Thymus (tissue), 11 donors: Measurements from ENCODE around the gene TTL. TPM values are rescaled to one million over a fixed set of nuclear protein-coding genes. Genes with fewer than 3 reads are reported as not detected.

Source experiments
- DNase-seq, 9 donors: peaks; one replicate each; pipeline ENCODE4 v3.0.0-alpha.2; 2013; ENCODE audit warnings: low spot score in 9 of 9, low read depth in 6 of 9, missing footprints in 1 of 9
- H3K27ac ChIP-seq, 2 donors: one replicate each; pipeline ENCODE4 v1.5.1; 2013; ENCODE audit warnings: control low read depth in 1 of 2, low read depth in 1 of 2, low read length in 1 of 2, mild to moderate bottlenecking in 1 of 2, moderate library complexity in 1 of 2
- H3K27me3 ChIP-seq, 2 donors: one replicate each; pipeline ENCODE4 v1.5.1; 2013; ENCODE audit warnings: low read length in 1 of 2; ENCODE audit not compliant: control insufficient read depth in 2 of 2, insufficient read depth in 1 of 2
- H3K36me3 ChIP-seq, 2 donors: one replicate each; pipeline ENCODE4 v1.5.1; 2013; ENCODE audit warnings: low read length in 1 of 2, mild to moderate bottlenecking in 1 of 2, moderate library complexity in 1 of 2; ENCODE audit not compliant: control insufficient read depth in 2 of 2, insufficient read depth in 2 of 2
- H3K4me1 ChIP-seq, 2 donors: one replicate each; pipeline ENCODE4 v1.5.1; 2013; ENCODE audit warnings: low read length in 2 of 2; ENCODE audit not compliant: control insufficient read depth in 2 of 2, insufficient read depth in 2 of 2
- H3K4me3 ChIP-seq, 2 donors: one replicate each; pipeline ENCODE4 v1.5.1; 2013; ENCODE audit warnings: low read length in 2 of 2, control low read depth in 1 of 2, mild to moderate bottlenecking in 1 of 2
- H3K9me3 ChIP-seq, 2 donors: one replicate each; pipeline ENCODE4 v1.5.1; 2013; ENCODE audit warnings: low read length in 1 of 2, mild to moderate bottlenecking in 1 of 2; ENCODE audit not compliant: control insufficient read depth in 2 of 2, insufficient read depth in 1 of 2
- WGBS: extraction: QIAGEN DNeasy Blood & Tissue Kit; methylation state at CpG from one replicate; pipeline ENCODE4 v1.1.7; 2013; 5-methylcytosine and 5-hydroxymethylcytosine counted together
- polyA plus RNA-seq: library from polyadenylated mRNA; stranded (reverse); fragments of 200-250 nt; gene quantifications from one replicate; pipeline ENCODE4 v1.2.3, GENCODE V29; 2013
- total RNA-seq: library from RNA; stranded (reverse); fragments of 120-200 nt; gene quantifications from one replicate; pipeline ENCODE4 v1.2.4, GENCODE V29; 2013
- donor health status: healthy.

The TTL gene
- total and polyA plus RNA-seq, 2 donors: 13.5 to 18.7 TPM

DNA sequence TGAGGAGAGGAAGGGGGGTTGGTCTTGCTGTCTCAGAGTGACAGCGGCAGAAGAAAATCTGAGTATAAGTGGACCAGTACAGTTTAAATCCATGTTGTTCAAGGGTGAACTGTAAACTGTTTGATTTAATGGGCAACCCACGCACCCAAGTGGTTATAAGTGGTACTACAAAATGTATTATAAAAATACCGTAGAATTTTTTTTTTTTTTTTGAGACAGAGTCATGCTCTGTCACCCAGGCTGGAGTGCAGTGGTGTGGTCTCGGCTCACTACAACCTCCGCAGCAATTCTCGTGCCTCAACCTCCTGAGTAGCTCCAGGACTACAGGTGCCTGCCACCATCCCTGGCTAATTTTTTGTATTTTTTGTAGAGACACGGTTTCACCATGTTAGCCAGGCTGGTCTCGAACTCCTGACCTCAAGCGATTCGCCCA is 100.4 kb downstream of the TTL start:
- no peak overlapping the region for H3K4me3 ChIP-seq

GRCh38 chr2:112583497-112584133 is 101.7 kb downstream of the TTL start:
- 68% methylated on average over 19 of the region's 19 CpGs for WGBS
- Histone ChIP-seq H3K4me3 (peak overlapping the region; percentile 76 to 83), H3K27ac (peak overlapping the region; percentile 62 to 89), H3K4me1 (peaks cover 13 to 20% of the 10 kb centered on the region in 2 donors), H3K36me3 (peaks cover 13 to 20% of the 10 kb centered on the region in 2 donors), H3K9me3 (peaks cover 0 to 6% of the 10 kb centered on the region in 2 donors), H3K27me3 (no peaks in the 10 kb centered on the region)
- peak in 6 of 9 donors; percentile 9 to 51 (median 17) for DNase-seq

More for the DNA sequence above, 100.4 kb downstream of the TTL start:
- H3K27ac ChIP-seq: no peak overlapping the region
- peaks cover 0 to 6% of the 10 kb centered on the region in 2 donors for H3K9me3 ChIP-seq
- H3K36me3 ChIP-seq: peaks cover 6 to 12% of the 10 kb centered on the region in 2 donors
- peaks cover 13 to 20% of the 10 kb centered on the region in 2 donors for H3K4me1 ChIP-seq
- H3K27me3 ChIP-seq: no peaks in the 10 kb centered on the region
- WGBS: 47% methylated on average over 10 of the region's 10 CpGs
- peak in 7 of 9 donors; percentile 27 to 73 (median 31) for DNase-seq

- Histone ChIP-seq H3K36me3 (peaks cover 17 to 25% of the 10 kb centered on the region in 2 donors), H3K4me1 (peaks cover 13 to 20% of the 10 kb centered on the region in 2 donors), H3K27ac (peak within 1 kb of the TSS; percentile 89 to 93), H3K4me3 (peak within 1 kb of the TSS; percentile 76 to 83), H3K9me3 (peaks cover 0 to 6% of the 10 kb centered on the region in 2 donors), H3K27me3 (no peaks in the 10 kb centered on the region)
- 2% methylated on average over 54 of the region's 54 CpGs for WGBS
- peak; percentile 72 to 96 (median 84) for DNase-seq
Observed at GRCh38 chr2:112584134-112584890, 102.4 kb downstream of the TTL start, which contains the start of gene CHCHD5. Gene CHCHD5 (plus strand): TSS chr2:112584609. CDS start chr2:112584648, 39 bp downstream.

DNA sequence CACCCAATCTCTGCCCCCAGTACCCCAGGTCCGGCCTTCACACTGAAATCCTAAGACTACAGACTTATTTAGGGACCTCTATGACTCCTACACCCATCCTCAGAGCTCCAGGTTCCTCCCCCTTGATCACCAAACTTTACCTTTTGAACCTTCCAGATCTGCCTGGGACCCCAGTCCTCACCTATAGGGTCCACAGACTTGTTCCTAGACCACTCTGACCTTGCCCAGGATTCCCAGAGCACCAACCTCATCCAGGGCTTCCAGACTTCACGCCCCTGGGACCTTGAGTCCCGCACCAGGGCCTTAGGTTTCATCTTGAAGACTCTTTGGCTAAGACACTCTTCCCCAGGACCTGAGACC is 102.9 kb downstream of the TTL start:
- 66% methylated on average over 3 of the region's 3 CpGs for whole genome bisulfite sequencing
- Histone ChIP-seq H3K4me1 (peaks cover 13 to 20% of the 10 kb centered on the region in 2 donors), H3K27ac (peak overlapping the region; percentile 89 to 93)

GRCh38 chr2:112585400-112585799 is 103.4 kb downstream of the TTL start:
- 98% methylated on average over 3 of the region's 3 CpGs for WGBS
- no peak for DNase-seq
- Histone ChIP-seq H3K27ac (no peak overlapping the region), H3K36me3 (peaks cover 18 to 25% of the 10 kb centered on the region in 2 donors), H3K4me1 (peaks cover 13 to 20% of the 10 kb centered on the region in 2 donors), H3K4me3 (peak overlapping the region in 1 of 2 donors; percentile 76), H3K9me3 (peaks cover 0 to 6% of the 10 kb centered on the region in 2 donors), H3K27me3 (no peaks in the 10 kb centered on the region)

More for the DNA sequence above, 102.9 kb downstream of the TTL start:
- peak in 1 of 9 donors; percentile 27 for DNase-seq
- peaks cover 17 to 25% of the 10 kb centered on the region in 2 donors for H3K36me3 ChIP-seq
- no peaks in the 10 kb centered on the region for H3K27me3 ChIP-seq
- H3K9me3 ChIP-seq: peaks cover 0 to 6% of the 10 kb centered on the region in 2 donors
- H3K4me3 ChIP-seq: peak overlapping the region; percentile 76 to 83

- no peak overlapping the region for H3K27ac ChIP-seq
- no peak for DNase-seq
- peaks cover 0 to 6% of the 10 kb centered on the region in 2 donors for H3K9me3 ChIP-seq
- peaks cover 13 to 20% of the 10 kb centered on the region in 2 donors for H3K4me1 ChIP-seq
- H3K4me3 ChIP-seq: no peak overlapping the region
- no peaks in the 10 kb centered on the region for H3K27me3 ChIP-seq
- H3K36me3 ChIP-seq: peaks cover 23 to 25% of the 10 kb centered on the region in 2 donors
- 98% methylated on average over 18 of the region's 18 CpGs for WGBS
Observed at GRCh38 chr2:112585873-112586464, 104.0 kb downstream of the TTL start.

DNA sequence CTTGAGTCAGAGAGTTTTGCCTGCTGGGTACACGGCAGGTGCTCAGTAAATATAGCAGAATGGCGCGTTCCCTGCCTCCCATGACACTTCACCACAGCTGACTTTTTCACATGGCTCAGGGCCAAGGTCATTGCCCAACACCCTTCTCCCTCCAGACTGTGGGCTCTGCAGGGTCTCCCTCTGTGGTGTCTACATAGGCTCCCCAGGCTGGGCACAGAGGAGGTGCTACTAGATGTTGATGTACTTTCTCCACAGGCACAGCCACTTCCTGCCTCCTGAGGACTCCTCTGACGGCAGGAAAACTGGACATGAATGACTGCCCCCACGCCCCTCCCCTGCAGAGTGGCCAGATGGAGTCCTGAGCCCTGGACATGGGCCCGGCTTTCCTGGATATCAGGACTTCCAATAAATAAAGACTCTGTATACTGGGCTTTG is 106.7 kb downstream of the TTL start:
- DNase-seq: no peak
- peaks cover 25 to 27% of the 10 kb centered on the region in 2 donors for H3K36me3 ChIP-seq
- H3K4me3 ChIP-seq: no peak overlapping the region
- H3K9me3 ChIP-seq: peaks cover 0 to 6% of the 10 kb centered on the region in 2 donors
- peaks cover 13 to 16% of the 10 kb centered on the region in 2 donors for H3K4me1 ChIP-seq
- H3K27ac ChIP-seq: no peak overlapping the region
- WGBS: 98% methylated on average over 6 of the region's 6 CpGs
- H3K27me3 ChIP-seq: no peaks in the 10 kb centered on the region
